ENCODE data around the gene RTCA.
"Not testable (repeated sequence)": the region's sequence is repeated elsewhere in the genome, so short reads cannot be mapped to it uniquely, and the experiment has no call there.

The RTCA gene

DNA sequence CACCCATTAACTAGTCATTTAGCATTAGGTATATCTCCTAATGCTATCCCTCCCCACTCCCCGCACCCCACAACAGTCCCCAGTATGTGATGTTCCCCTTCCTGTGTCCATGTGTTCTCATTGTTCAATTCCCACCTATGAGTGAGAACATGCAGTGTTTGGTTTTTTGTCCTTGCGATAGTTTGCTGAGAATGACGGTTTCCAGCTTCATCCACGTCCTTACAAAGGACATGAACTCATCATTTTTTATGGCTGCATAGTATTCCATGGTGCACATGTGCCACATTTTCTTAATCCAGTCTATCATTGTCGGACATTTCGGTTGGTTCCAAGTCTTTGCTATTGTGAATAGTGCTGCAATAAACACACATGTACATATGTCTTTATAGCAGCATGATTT is 7.6 kb upstream of the RTCA start:
- not testable (repeated sequence) for DNase-seq (ENCODE audit: low read depth, low spot score)

DNA sequence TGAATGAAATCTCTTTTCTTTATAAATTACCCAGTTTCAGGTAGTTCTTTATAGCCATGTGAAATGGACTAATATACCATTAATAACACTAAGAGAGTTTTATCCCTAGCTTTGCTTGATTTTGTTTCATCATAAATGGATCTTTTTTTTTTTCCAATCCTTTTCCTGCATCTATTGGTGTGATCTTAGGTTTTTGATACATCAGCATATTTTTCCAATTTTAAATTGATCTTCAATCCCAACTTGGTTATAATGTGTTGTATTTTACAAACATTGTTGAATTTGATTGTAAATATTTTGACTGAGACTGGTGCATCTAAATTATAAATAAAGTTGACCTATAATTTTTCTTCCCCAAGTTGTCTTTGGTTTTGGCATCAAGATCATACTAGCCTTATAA is 4.3 kb upstream of the RTCA start:
- no peak for DNase-seq (ENCODE audit: low read depth, low spot score)

DNA sequence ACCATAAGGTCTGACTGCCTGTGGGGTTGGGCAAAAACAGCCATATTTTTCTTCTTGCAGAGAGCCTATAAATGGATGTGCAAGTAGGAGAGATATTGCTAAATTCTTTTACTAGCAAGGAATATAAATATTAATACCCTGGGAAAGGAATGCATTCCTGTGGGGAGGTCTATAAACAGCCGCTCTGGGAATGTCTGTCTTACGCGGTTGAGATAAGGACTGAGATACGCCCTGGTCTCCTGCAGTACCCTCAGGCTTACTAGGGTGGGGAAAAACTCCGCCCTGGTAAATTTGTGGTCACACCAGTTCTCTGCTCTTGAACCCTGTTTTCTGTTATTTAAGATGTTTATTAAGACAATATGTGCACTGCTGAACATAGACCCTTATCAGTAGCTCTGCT is 1.9 kb upstream of the RTCA start:
- not testable (repeated sequence) for DNase-seq (ENCODE audit: low read depth, low spot score)

- no peak for DNase-seq (ENCODE audit: low read depth, low spot score)
These were observed 470 bp upstream of the RTCA start for GRCh38 chr1:100265562-100265930.

DNA sequence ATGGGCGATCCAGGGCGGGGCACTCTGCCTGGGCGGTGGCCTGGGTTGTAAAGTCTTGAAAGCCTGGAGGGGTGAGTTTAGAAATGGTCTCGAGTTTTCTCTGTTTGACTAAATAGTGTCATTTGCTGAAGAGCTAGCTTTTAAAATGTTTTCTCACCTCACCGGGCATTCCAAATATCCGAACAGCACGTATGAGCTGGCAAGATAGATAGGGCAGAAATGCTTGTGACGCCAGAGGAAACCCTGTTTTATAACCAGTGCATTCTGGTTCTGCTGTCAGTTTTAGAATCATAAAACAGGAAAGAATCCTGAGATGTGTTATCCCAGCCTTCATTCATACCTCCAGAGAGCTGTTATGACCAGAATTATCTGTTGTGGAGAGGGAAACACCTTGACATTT is 725 bp downstream of the RTCA start:
- no peak for DNase-seq (ENCODE audit: low read depth, low spot score)

DNA sequence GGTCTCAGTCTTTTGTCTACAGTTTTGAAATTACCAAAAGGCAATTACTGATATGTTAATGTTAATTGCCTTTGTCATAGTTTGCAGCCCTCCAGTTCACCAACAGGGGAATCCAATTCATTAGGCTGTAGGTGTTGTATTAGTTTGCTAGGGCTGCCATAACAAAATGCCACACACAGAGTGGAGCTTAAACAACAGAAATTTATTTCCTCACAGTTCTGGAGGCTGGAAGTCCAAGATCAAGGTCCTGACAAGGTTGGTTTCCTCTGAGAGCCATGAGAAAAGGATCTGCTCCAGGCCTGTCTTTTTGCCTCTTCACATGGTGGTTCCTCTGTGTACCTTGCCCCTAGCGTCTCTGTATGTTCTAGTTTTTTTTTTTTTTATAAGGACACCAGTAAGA is 1.3 kb downstream of the RTCA start:
- DNase-seq (ENCODE audit: low read depth, low spot score) = no peak

DNA sequence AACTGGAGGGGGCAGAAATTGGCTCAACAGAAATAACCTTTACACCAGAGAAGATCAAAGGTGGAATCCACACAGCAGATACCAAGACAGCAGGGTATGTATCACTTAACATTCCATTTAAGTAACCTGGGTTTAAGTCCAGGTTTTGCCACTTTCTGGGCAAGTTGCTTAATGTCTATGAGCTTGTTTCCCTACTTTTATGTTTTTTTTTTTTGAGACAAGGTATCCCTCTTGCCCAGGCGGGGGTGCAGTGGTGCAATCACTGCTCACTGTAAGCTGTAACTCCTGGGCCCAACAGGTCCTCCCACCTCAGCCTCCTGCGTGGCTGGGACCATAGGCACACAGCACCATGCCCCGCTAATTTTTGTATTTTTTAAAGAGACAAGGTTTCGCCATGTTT is 2.2 kb downstream of the RTCA start:
- no peak for DNase-seq (ENCODE audit: low read depth, low spot score)

- DNase-seq (ENCODE audit: low read depth, low spot score) = no peak
These were observed 11.8 kb downstream of the RTCA start for GRCh38 chr1:100277866-100278265.

DNA sequence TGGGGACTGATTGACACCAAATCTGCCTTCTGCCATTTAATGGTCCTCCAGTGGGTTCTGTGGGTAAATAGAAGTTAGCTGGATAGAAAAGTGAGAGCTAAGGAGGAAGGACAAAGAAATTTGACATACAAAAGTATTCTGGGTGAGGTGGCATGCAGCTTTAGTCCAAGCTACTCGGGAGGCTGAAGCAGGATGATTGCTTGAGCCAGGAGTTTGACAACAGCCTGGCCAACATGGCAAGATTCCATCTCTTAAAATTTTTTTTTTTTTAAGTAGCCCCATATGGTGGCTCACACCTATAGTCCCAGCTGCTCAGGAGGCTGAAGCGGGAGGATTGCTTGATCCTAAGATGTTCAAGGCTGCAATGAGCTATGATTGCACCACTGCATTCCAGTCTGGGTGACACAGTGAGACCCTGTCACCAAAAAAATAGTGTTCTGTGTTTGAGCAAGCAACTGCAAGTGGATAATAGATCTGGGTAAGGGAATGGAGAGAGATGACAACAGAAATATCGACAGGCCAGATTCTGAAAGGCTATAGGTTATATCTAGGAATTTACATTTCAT is 13.4 kb downstream of the RTCA start:
- DNase-seq (ENCODE audit: low read depth, low spot score) = no peak

DNA sequence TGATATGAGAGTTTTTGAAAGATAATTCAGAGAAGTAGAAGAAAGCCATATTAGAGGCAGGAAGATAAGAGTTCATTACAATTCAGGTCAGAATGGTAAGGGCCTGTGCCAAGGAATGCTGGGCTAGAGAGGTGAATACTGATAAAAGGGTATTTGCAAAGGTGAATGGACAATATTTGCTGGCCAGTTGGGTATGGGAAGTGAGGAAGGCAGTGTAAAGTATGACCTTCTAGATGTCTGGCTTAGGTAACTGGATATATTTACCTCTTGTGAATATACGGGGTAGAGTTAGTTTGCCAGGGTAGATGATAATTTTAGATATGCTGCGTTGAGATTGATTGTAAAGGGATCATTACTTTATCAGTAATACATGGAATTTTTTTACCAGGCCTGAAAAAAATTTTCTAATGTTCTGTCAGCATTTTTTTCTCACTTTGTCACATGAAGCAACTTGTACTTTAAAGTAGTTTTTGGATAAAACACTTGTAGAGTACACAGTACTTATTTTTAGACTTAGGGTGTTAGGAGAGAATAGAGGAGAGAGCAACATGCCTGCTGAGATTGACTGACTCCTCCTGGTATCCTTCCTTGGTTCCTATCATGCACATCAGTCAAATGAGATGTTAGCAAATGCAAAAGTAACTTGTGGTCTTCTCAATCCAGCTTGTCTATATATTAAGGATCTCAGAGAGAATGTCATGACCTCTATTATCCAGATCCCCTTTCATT is 14.1 kb downstream of the RTCA start:
- no peak for DNase-seq (ENCODE audit: low read depth, low spot score)

GRCh38 chr1:100284591-100284990 is 18.6 kb downstream of the RTCA start:
- DNase-seq (ENCODE audit: low read depth, low spot score) = no peak

DNA sequence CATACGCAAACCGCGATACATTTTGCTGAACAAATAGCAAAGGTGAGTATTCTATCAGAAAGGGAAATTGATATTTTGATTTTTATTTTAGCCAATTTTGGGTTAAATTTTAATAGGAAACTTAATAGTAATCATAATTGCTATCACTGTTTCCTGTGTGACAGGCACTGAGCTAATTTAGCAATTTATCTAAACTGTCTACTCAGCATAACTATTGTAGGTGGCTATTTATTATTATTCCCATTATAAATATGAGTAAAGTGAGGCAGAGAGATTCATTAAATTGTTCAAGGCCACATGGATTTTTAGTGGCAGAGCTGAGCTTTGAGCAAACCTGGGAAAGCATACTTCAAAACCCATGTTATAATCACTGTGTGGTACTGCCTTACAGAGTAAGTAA is 21.1 kb downstream of the RTCA start:
- DNase-seq (ENCODE audit: low read depth, low spot score) = no peak

GRCh38 chr1:100290291-100290690 is 24.3 kb downstream of the RTCA start:
- DNase-seq (ENCODE audit: low read depth, low spot score) = no peak

- no peak for DNase-seq (ENCODE audit: low read depth, low spot score)
These were observed 26.7 kb downstream of the RTCA start for GRCh38 chr1:100292711-100293110.

DNA sequence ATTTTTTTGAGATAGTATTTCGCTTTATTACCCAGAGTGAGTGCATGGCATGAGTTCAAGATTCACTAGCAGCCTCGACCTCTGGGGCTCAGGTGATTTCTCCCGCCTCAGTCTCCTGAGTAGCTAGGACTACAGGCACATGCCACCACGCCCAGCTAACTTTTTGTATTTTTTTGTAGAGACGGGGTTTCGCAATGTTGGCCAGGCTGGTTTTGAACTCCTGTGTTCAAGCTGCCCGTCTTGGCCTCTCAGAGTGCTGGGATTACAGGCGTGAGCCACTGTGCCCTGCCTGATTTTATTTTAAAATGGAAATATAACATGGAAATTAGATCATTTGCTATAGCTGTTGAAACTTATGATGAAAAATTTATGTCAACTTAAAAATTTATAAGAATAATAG is 30.1 kb downstream of the RTCA start:
- no peak for DNase-seq (ENCODE audit: low read depth, low spot score)

GRCh38 chr1:100296997-100297396 is 31.0 kb downstream of the RTCA start:
- not testable (repeated sequence) for DNase-seq (ENCODE audit: low read depth, low spot score)

- DNase-seq (ENCODE audit: low read depth, low spot score) = no peak
These were observed 32.5 kb downstream of the RTCA start for GRCh38 chr1:100298512-100298911.

GRCh38 chr1:100299521-100300222 is 33.7 kb downstream of the RTCA start:
- no peak for DNase-seq (ENCODE audit: low read depth, low spot score)

DNA sequence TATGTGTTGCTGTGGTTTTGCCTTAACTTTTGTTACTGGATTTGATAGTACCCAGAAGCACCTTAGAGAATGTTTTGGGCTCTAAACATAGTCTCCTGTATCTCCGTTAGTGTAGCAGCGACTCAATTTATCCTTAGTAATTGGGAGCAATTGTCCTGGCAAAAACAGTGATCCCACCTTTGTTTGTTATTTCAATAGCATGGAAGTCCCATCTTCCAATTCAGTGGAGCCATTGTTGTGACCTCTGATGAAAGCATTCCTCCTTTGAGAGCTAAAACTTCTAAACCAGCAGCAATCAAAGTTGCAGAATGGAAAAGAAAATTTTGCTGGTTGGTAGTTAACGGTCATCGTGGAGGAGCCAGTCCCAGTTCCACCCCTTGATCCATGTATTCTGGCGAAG is 34.7 kb downstream of the RTCA start:
- no peak for DNase-seq (ENCODE audit: low read depth, low spot score)

DNA sequence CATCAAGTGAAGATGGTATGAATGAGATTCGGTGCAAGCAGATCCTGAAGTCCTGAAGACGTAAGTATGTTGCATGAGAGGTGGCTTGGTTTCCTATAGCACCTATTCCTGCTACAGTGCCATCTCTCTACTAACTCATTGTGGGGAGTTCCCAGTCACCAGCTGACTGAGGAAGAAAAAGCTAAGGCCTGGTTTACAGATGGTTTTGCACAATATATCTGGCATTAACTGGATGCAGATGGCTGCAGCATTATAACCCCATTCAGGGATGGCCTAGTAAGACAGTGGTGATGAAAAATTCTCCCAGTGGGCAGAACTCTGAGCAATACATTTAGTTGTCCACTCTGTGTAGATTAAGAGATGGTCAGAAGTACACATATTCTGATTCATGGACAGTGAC is 36.7 kb downstream of the RTCA start:
- DNase-seq (ENCODE audit: low read depth, low spot score) = no peak

DNA sequence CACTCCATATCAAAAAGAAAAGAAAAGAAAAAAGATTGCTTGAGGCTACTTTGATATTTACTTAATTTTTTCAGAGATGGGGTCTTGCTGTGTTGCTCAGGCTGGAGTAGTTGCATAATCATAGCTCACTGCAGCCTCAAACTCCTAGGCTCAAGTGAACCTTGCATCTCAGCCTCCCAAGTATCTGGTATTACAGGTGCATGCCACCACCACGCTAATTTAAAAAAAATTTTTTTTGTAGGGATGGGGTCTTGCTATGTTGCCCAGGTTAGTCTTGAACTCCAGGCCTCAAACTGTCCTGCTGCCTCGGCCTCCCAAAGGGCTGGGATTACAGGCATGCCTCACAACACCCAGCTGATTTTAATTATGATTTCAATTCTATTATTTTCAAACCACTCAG is 38.2 kb downstream of the RTCA start:
- no peak for DNase-seq (ENCODE audit: low read depth, low spot score)

GRCh38 chr1:100304921-100305320 is 38.9 kb downstream of the RTCA start:
- DNase-seq (ENCODE audit: low read depth, low spot score) = no peak

- DNase-seq (ENCODE audit: low read depth, low spot score) = no peak
These were observed 39.9 kb downstream of the RTCA start for GRCh38 chr1:100305954-100306353.

Data from activated CD4-positive, CD25-positive, alpha-beta regulatory T cell treated with anti-CD3 and anti-CD28 coated beads, Interleukin-2, amount 50 U/mL, for 16 hours (primary cell).